NCI-H187 treated with DMSO at 0.1 percent for 48 hours (cell line): ENCODE data around the gene PGPEP1.
"Not testable (repeated sequence)": the region's sequence is repeated elsewhere in the genome, so short reads cannot be mapped to it uniquely, and the experiment has no call there.

Source experiments
- DNase-seq: peaks from one replicate; lab custom pipeline; 2025; lab: John Stamatoyannopoulos, UW

PGPEP1 gene

DNA sequence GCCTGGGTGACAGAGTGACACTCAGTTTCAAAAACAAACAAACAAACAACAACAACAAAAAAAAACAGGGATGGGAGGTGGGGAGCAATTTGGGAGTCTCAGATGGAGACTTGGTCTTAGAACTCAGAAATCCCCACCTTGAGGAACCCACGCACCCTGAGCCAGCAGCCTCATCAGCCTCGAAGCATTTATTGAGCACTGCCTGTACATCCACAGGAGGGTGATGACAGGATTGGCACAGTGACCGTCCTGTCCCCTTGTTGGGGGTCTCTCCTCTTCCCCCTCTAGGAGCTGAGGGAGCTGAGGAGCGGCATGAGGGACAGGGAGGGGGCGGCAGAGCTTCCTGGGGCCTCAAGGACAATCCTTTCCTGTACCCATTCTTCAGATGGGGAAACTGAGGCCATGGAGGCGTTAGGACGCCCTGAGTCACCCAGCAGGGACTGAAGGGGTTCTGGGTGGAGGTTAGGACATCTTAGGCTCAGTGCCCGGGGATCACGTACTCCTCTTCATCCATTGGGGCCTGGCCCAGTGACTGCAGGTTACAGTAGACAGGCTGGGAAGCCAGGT is 51.2 kb downstream of the PGPEP1 start:
- DNase-seq, result no peak

DNA sequence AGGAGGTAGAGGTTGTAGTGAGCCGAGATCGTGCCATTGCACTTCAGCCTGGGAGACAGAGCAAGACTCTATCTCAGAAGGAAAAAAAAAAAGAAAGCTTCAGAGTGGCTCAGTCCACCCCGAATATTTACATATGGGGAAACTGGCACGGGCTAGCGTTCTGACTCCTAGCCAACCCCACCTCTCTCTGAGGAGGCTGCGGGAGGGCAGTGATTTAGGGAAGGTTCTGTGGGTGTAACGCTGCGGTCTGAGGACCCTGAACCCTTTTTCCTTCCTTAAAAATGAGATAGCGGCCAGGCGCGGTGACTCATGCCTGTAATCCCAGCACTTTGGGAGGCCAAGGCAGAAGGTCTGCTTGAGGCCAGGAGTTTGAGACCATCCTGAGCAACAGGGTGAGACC is 52.0 kb downstream of the PGPEP1 start:
- DNase-seq, result no peak

DNA sequence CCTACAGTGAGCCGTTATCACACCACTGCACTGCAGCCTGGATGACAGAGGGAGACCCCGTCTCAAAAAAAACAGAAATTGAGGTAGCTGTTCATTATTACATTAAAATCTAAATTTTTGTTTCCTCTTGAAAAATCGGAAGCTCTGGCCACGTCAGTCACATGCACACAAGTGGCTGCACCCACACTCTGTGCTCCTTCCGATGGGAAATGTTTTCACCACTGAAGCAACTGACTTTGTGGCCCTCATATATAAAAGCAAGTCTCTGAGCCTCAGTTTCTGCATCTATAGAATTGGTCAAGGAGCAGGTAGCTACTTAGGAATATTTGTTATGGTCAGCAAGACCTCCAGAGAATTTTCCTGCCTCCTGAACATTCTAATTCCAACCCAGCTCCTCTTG is 52.5 kb downstream of the PGPEP1 start:
- no peak for DNase-seq

DNA sequence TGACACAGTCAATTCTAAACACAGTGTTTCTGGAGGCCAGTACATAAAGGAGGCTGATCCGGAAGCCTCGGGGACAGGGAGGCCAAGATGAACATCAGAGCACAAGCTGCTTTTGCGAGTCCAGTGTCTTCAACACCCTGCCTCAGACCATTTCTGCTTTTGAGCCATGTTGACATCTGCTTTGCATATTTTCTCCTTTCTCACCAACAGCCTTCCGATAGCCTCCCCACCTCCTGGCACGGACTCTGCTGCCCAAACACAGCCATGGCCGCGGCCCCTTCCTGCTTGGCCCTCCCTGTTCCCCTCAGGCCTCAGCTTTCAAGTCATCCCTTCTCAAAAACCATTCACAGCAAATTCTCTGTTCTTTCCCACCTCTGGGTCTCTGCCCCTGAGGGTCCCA is 53.4 kb downstream of the PGPEP1 start:
- DNase-seq, result no peak

DNA sequence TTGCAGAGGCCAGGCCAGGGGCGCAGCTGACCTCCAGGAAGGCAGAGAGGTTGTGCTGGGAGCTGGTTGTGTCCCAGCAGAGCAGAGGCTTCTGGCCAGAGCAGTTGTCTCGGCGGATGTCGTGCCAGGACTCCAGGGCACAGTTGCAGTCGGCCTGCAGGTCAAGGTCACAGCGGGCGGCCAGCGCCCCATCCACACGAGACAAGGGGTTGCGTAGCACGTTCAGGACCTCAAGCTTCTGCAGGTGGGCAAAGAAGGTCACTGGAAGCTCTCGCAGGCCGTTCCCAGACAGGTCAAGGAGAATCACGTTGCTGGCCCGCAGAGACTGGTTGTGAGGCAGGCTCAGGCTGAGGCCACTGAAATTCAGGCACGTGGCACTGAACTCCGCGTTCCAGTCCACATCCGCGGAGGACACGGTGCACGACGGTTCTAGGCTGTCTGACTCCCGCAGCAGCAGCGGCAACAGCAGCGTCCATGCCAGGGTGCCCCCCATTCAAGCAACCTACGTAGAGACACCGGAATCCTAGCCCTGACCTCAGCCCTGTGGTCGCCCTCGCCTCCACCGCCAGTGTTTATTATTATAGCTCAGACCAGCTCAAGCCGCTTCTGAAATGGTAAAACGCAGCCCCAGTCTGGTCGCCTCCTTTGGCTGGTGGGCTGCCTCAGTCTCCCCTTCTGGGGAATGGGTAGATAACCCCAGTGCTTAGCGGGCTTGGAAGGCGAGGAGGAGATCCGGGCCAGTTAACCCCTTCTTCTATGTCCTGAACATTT is 56.3 kb downstream of the PGPEP1 start:
- no peak for DNase-seq

DNA sequence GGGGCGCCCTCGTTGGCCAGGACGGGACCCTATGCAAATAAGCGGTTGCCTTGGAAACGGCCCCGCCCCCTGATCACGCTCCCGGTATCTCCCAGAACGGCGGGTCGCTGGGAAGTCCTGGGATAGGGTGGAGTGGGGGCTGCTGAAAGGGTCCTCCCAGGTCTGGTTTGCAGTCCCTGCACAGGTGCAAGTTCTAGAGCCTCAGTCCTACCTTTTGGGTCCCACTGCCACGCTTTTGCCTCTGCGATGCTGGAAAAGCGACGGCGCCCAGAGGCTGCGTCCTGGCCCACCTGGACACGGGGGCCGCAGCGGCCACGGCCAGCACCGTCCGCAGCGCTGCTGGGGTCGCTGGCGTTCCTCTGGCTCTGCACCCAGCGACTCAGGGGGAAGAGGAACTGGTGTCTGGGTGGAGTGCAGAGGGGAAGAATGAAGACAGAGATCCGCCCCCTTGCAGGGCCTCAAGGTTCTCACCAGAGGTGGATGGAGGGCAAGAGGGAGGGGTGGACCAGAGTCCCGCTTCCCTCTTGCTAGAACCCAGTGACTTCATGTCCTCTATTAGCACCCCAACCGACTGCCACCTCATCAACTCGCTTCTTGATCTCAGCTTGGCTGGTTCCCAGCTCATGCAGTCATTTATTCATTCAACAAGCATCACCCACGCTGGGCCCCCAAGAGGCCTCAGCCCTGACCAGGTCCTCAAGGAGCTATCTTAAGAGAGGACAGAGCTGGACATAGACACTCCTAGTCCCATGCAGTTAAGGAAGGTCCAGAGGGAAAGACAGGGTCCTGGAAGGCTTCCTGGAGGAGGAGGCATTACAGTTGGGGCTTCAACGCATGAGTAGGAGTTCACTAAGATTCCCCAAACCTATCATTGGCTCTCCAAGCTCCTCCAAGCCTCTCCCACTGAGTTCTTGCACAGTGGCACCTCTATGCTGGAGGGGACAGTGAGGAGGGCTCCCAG is 57.1 kb downstream of the PGPEP1 start, which contains the start of gene LRRC25:
TSS of gene LRRC25 (minus strand) at position 381 of the 961 bp plus-strand sequence. CDS start 659 bp downstream, outside the sequence.
- no peak for DNase-seq

DNA sequence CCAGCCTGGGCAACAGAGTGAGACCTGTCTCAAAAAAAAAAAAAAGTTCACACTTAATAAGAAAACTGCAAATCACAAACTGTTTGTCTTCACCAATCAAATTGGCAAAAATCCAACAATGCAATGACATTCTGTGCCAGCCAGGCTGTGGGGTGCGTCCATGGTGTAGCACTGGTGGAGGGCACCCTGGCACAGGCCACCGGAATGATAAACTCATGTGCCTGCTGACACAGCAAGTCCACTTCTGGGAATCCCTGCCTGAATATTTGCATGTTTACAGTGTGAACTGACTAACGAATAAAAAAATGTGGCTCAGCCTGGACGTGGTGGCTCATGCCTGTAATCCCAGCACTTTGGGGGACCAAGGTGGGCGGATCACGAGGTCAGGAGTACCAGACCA is 58.6 kb downstream of the PGPEP1 start:
- DNase-seq, result no peak

DNA sequence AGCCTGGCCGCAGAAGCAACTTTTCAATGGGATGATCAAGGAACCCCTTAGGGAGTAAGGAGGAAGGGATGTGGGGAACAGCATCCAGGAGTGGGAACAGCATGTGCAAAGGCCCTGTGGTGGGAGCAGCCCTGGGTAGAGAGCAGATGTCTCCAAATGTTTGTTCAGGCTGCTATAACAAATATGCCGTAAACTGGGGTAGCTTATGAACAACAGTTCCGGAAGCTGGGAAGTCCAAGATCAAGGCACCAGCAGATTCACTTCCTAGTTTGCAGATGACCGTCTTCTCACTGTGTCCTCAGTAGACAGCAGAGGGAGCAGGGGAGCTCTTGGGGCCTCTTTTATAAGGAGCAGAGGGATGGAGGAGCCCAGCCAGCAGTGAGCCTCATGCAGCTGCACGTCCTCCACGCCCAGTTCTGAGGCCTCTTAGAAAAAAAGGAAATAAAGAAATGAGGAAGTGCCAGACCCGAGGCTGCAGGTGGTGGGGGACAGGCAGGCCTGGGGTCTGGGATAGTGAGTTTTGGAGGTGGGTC is 61.2 kb downstream of the PGPEP1 start:
- no peak for DNase-seq

DNA sequence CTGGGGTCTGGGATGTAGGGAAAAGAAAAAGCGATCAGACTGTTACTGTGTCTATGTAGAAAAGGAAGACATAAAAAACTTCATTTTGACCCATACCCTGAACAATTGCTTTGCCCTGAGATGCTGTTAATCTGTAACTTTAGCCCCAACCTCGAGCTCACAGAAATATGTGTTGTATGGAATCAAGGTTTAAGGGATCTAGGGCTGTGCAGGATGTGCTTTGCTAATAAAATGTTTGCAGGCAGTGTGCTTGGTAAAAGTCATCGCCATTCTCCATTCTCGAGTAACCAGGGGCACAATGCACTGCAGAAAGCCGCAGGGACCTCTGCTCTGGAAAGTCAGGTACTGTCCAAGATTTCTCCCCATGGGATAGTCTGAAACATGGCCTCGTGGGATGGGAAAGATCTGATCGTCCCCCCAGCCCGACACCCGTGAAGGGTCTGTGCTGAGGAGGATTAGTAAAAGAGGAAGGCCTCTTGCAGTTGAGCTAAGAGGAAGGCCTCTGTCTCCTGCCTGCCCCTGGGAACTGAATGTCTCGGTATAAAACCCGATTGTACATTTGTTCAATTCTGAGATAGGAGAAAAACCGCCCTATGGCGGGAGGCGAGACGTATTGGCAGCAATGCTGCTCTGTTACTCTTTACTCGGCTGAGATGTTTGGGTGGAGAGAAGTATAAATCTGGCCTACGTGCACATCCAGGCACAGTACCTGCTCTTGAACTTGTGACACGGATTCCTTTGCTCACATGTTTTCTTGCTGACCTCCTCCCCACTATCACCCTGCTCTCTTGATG is 62.3 kb downstream of the PGPEP1 start:
- DNase-seq, result not testable (repeated sequence)

DNA sequence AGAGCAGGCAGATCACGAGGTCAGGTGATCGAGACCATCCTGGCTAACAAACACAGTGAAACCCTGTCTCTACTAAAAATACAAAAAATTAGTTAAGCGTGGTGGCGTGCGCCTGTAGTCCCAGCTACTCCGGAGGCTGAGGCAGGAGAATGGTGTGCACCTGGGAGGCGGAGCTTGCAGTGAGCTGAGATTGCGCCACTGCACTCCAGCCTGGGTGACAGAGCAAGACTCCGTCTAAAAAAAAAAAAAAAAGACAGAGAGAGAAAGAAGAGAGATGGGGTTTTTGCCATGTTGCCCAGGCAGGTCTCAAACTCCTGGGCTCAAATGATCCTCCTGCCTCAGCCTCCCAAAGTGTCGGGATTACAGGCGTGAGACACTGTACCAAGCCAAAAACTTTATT is 65.4 kb downstream of the PGPEP1 start:
- not testable (repeated sequence) for DNase-seq

DNA sequence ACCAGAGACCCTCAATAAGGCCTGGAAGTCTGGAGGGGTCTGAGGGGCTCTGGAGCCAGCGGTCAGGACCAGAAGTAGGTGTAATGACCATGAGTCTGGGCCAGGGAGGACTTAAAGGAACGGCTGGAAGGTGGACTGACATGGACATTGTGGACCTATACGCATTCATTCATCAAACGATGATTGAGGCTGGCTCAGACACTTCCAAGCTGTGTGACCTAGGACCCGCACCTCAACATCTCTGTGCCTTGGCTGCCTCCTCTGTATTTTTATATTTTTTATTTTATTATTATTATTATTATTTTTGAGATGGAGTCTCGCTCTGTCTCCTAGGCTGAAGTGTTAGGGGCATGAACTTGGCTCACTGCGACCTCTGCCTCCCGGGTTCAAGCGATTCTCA is 66.4 kb downstream of the PGPEP1 start:
- no peak for DNase-seq

DNA sequence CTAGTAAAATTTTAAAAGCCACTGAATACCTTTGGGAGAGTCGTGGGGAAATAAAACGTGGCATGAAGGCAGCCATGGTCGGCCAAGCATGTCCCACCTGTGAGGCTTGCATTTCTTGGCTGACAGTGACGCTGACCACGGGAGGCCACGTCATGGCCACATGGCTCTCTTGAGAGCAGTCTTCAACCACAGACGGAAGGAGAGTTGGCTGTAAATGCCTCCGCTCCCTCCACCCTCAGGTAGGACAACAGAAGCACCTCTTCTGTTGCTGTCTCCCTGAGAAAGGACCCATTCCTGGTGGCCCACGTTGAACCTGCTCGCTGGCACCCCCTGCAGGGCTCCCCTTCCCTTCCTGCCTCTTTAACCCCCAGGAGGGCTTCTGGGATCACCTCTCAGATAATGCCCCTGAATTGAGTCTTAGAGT is 67.7 kb downstream of the PGPEP1 start:
- no peak for DNase-seq

DNA sequence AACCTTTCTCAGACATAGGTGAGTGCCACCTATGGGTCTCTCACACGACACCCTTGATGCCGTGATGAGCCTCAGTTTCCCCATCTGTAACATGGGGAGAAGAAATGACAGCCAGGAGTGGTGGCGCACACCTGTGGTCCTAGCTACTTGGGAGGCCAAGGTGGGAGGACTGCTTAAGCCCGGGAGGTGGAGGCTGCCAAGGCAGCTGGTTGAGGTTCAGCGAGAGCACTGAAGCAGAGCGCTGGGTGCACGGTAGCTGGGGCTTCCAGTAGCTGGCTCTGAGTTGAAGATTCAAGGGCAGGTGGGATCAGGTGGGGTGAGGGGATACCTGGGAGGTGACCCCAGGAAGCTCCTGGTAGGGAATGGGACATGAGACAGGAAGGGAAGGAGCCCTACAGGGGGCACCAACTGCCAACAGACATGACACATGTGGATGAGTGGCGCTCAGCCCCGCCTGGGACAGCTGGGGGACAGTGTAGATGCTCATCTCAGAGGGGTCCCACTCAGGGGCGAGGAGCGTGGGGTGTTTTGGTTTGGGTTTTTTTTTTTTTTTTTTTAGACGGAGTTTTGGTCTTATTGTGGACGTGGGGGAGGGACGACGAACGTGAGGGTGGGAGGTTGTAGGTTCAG is 72.3 kb downstream of the PGPEP1 start:
- DNase-seq, result no peak

DNA sequence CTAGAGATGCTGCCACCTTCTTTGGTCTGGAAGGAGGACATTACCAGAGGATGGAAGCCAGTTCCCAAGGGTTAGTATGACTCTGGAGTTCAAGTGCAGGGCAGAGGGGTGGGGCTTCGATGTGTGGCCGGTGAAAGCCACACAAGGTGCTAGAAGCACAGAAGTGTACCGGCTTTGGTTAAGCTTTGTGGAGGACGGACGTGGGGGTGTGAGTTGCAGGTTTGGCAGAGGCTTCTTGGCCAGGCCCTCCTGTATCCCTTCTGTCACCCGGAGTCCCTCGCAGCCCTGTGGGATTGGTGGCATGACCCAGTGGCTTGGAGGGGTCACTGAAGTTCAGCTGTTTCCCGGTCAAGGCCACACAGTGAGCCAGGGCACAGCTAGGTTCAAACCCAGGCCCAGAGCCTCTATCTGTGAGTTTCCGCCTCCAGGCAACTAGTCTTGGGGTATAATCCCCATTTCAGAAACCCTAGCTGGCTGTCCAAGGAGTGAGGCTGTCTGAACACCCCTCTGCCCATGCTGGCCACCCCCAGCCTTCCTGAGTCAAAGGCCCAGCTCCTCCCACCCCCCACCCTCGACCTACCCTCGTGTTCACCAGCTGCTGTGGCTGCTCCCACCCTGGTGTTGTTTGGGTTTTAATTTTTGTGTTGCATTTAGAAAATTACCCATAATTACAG is 74.2 kb downstream of the PGPEP1 start:
- DNase-seq, result no peak

DNA sequence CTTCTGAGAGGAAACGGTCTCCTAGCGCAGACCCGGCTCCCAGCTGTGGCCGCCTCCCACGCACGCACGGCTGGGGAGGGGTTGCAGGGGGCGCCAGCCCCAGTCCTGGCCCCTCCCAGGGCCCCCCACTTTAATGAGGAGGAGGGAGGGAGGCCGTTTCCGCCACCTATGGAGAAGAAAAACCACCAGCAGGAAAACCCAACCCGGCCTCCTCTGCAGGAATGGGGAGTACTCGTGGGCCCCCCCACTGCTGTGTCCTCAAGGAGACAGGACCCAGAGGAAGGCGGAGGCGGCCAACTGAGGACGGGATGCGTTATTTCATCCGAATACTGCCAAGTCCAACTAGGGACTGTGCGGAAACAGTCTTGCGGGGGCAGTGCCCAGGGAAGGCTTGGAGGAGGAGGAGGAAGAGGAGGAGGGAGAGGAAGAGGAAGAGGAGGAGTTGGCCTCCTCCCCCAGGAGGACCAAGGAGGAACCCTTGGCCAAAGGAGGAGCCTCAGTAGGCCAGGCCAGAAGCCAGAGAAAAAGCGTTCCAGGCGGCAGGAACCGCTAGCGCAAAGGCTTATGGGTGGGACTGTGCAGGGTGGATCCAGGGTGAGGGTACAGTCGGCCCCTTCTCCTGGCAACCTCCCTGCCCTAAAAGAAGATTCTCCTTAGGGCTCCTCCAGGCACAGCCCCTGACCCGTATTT is 74.9 kb downstream of the PGPEP1 start:
- DNase-seq, result no peak

DNA sequence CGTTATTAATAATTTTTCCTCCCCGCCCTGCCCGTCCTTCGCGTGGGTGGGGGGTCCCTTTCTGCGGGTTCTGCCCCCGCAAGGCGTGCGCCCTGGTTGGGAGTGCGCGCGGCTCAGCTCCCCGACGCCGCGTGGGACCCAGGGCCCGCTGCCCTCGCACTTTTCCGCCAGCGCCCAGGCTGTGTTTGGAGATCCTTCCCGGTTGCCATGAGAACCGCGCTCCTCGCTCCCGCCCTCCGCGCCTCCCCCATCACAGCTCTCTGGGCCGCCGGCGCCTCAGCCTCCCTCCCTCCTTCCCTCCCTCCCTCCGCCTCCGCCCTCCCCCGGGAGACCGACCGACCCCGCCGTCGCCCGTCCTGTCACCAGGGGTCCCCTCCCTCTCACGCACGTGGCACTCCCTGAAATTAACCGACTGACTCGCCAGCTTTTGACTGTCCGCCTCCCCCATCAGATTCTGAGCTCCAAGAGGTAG is 76.4 kb downstream of the PGPEP1 start:
- DNase-seq, result no peak

DNA sequence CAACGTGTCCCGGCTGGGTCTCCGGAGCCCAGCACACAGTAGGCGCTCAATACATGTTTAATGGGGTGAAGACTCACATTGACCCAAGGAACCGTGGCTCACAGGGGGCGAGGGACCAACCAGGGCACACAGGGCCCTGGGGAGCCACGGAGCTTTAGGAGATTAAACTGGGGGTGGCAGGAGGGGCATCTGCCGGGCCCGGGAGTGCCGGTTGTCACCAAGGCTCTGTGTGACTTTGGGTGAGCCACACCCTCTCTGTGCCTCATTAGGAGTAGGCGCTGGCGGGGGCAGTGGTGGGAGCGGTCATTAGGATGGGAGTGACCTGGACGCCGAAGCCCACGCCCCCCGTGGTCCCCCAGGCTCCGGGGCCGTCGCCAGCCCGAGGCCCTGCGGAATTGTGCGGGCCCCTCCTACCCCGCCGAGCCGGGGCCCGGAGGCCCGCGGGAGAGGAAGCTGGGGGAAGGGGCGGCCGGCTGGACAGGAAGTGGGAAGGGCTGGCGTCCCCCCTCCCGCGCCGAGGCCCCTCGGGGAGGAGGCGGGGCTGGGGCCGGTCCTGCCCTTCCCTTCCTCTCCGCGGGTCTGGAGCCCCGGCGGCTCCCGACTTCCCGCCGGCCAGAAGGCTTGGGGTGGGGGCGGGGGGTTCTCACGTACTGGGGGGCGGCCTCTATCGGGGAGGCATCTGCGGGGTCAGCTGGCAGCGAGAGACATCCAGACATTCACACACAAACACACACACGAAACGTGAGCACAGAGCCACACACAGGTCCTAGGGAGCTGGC is 77.0 kb downstream of the PGPEP1 start:
- DNase-seq, result no peak

DNA sequence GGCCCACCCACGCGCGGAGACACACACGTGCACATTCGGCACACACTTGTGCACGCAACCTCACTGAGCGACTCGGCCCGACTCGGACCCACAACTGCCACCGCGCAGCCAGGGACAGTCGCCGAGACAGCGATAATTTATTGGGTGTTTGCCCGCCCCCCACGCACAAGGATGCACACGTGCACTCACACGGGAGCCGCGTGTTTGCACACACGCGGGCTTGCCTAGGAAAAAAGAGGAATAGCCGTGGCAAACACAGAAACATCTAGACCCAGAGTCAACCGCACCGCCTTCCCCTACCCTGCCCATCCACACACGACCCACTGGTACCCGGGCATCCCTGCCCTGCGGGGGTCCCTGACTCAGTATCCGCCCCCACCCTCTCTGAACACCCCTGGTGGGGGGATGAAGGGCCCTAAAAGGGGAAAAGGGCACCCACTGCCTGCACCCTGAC is 77.7 kb downstream of the PGPEP1 start:
- no peak for DNase-seq
